Fibroblast of gingiva (primary cell): ENCODE results near the gene OST4.

Source experiments
- DNase-seq: peaks from one replicate; pipeline ENCODE4 v3.0.0-alpha.2; 2011; ENCODE audit warnings: low read depth

The OST4 gene

GRCh38 chr2:27025861-27026851 is 45.3 kb downstream of the OST4 start:
- DNase-seq: no peak

GRCh38 chr2:27025281-27025800 is 46.1 kb downstream of the OST4 start:
- no peak for DNase-seq

- no peak for DNase-seq
Observed at GRCh38 chr2:27024812-27025211, 46.6 kb downstream of the OST4 start.

DNA sequence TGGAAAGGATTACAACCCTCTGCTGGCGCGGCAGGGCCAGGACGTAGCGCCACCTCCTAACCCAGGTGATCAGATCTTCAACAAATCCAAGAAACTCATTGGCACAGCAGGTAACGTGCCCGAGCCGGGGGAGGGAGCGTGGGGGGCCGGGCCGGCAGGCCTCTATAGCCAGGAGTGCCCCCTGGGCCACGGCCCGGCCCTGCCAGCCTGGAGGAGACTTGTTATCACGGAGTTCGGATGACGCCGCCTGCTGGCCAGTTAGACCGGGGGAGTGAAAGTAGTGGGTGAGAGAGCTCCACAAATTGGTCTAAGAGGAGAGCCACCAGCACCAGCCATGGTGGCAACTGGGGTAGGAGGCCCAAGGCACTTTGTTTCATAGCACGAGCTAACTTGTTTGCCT is 47.3 kb downstream of the OST4 start:
- no peak for DNase-seq

GRCh38 chr2:27023740-27024139 is 47.7 kb downstream of the OST4 start:
- no peak for DNase-seq

DNA sequence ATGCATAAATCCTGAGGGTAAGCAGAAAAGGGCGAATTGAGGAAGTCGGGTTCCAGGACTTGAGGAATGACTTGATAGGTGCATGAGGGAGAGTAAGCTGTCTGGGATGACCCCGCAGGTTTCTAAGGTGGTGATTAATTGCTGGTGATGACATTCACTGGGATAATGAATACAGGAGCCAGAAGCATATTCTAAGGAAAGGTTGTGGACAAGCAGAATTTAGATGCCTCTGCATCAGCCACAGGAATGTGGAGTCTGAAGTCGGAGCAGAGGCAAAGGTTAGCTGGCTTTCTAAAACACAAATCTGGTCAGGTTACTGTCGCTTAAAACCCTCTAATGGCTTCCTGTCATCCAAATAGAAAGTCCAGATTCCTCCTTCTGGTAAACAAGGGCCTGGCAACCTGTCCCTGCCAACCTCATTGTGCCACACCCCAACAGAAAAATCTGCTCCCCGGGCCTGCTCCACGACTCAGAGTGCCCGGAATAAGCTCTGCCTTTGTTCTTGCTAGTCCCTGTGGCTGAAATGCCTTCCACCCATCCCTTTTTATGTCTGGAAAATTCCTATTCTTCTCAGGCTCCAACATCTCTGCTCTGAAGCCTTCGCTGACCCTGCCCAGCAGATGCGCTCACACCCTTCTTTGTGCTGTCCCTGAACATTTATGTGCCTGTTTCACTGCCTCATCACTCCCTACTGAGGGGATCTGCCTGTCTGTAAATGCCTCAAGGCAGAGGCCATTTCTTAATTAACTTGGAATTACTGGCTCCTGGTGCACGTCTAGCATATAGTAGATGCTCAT is 50.0 kb downstream of the OST4 start:
- DNase-seq: no peak
